B cell (primary cell): ENCODE measurements around the gene HS1BP3. TPM values are rescaled to one million over a fixed set of nuclear protein-coding genes. Genes with fewer than 3 reads are reported as not detected.

Experiments used
- ATAC-seq: fragments of 200-7000 bp; cut with Tn5 transposase; one replicate; pipeline ENCODE4 v1.10.0; 2021; ENCODE audit warnings: low read depth, mild to moderate bottlenecking, moderate number of reproducible peaks, moderate library complexity
- CTCF ChIA-PET: fragments of 350-600 bp; sonication (Branson Sonifier 250); formaldehyde crosslinking; loops from one replicate; lab custom pipeline; 2021; ENCODE audit warnings: antibody characterized with exemption, inconsistent platforms; lab: Charles Lee
- POLR2A ChIA-PET: fragments of 350-600 bp; sonication (Branson Sonifier 250); formaldehyde crosslinking; loops from one replicate; lab custom pipeline; 2021; ENCODE audit warnings: antibody characterized with exemption; lab: Charles Lee
- DNase-seq: peaks from one replicate; pipeline ENCODE4 v3.0.0; 2013
- H2AFZ ChIP-seq: 2 replicates; pipeline ENCODE4 v1.6.1; 2012; ENCODE audit warnings: mild to moderate bottlenecking, low read depth, low read length; ENCODE audit not compliant: insufficient read depth, poor library complexity, severe bottlenecking
- H3K27ac ChIP-seq, 2 donors: 1 replicate in 1 of 2; 2 replicates in 1 of 2; pipeline ENCODE4 v1.5.1; 2012 to 2013; ENCODE audit warnings: low read length in 2 of 2, mild to moderate bottlenecking in 2 of 2, moderate library complexity in 1 of 2
- H3K27me3 ChIP-seq, 4 experiments: fragments of 200-600 bp in 1 of 4; sonication (generic) in 1 of 4; replicated peaks in 1 of 4; 1 replicate in 2 of 4; 2 replicates in 2 of 4; pipeline versions ENCODE4 v1.6.1 to v1.7.0; 2013 to 2016; ENCODE audit warnings: low read length in 3 of 4, mild to moderate bottlenecking in 2 of 4, mixed read lengths in 1 of 4, moderate library complexity in 1 of 4; ENCODE audit not compliant: insufficient read depth in 4 of 4, control insufficient read depth in 3 of 4; ENCODE audit errors: control extremely low read depth in 1 of 4
- H3K36me3 ChIP-seq, 2 experiments: replicated peaks in 1 of 2; 1 replicate in 1 of 2; 2 replicates in 1 of 2; pipeline versions ENCODE4 v1.6.1 to v1.7.1; 2013; ENCODE audit warnings: low read length in 1 of 2; ENCODE audit not compliant: insufficient read depth in 2 of 2, control insufficient read depth in 1 of 2; ENCODE audit errors: control extremely low read depth in 1 of 2, extremely low read depth in 1 of 2
- H3K4me1 ChIP-seq, 2 donors: fragments of 200-600 bp in 1 of 2; sonication (generic) in 1 of 2; 1 replicate in 1 of 2; 2 replicates in 1 of 2; pipeline versions ENCODE4 v1.5.1 to v1.6.1; 2013 to 2017; ENCODE audit warnings: low read length in 2 of 2; ENCODE audit not compliant: control insufficient read depth in 2 of 2, insufficient read depth in 2 of 2
- H3K4me2 ChIP-seq: replicated peaks from 2 replicates; pipeline ENCODE3; 2012; ENCODE audit warnings: mild to moderate bottlenecking, low read depth, low read length; ENCODE audit not compliant: poor library complexity, severe bottlenecking
- H3K4me3 ChIP-seq, 5 experiments: fragments of 200-600 bp in 1 of 5; sonication (generic) in 1 of 5; 1 replicate in 3 of 5; 2 replicates in 2 of 5; pipeline versions ENCODE4 v1.5.1 to v1.7.0; 2011 to 2016; ENCODE audit warnings: low read length in 4 of 5, mild to moderate bottlenecking in 4 of 5, low read depth in 2 of 5, control low read depth in 1 of 5, moderate library complexity in 1 of 5; ENCODE audit not compliant: insufficient read depth in 1 of 5; ENCODE audit errors: control extremely low read depth in 1 of 5, extremely low read depth in 1 of 5
- H3K79me2 ChIP-seq: fragments of 200-600 bp; sonication (generic); one replicate; pipeline ENCODE4 v1.6.0; 2016; ENCODE audit warnings: low read length; ENCODE audit not compliant: control insufficient read depth, insufficient read depth
- H3K9ac ChIP-seq: fragments of 200-600 bp; sonication (generic); 2 replicates; pipeline ENCODE4 v1.6.1; 2017; ENCODE audit warnings: mild to moderate bottlenecking, low read length, moderate library complexity
- H3K9me3 ChIP-seq, 3 donors: one replicate each; pipeline versions ENCODE4 v1.6.1 to v1.7.1; 2013; ENCODE audit warnings: low read length in 2 of 3; ENCODE audit not compliant: control insufficient read depth in 2 of 3, insufficient read depth in 1 of 3; ENCODE audit errors: control extremely low read depth in 1 of 3
- H4K20me1 ChIP-seq: 2 replicates; pipeline ENCODE4 v1.6.0; 2012; ENCODE audit warnings: mild to moderate bottlenecking, low read length; ENCODE audit not compliant: insufficient read depth, control insufficient read depth, poor library complexity, severe bottlenecking
- H3K27ac Mint-ChIP-seq: one replicate; pipeline ENCODE4 v1.8.0; 2021; ENCODE audit warnings: mixed read lengths
- H3K27me3 Mint-ChIP-seq: one replicate; pipeline ENCODE4 v1.8.0; 2021; ENCODE audit warnings: mixed read lengths
- H3K4me1 Mint-ChIP-seq: one replicate; pipeline ENCODE4 v1.8.0; 2021; ENCODE audit warnings: mixed read lengths
- H3K4me3 Mint-ChIP-seq: one replicate; pipeline ENCODE4 v1.8.0; 2021; ENCODE audit warnings: mixed read lengths
- H3K9me3 Mint-ChIP-seq: one replicate; pipeline ENCODE4 v1.8.0; 2022; ENCODE audit warnings: mixed read lengths; ENCODE audit not compliant: insufficient read depth
- EZH2 ChIP-seq: IDR thresholded peaks from 2 replicates; pipeline ENCODE4 v1.6.1; 2012; ENCODE audit warnings: borderline replicate concordance, low read depth, mild to moderate bottlenecking, moderate library complexity, low read length; ENCODE audit not compliant: insufficient read depth, poor library complexity, severe bottlenecking
- WGBS: methylation state at CpG from one replicate; pipeline ENCODE4 v1.1.5; 2013; ENCODE audit warnings: missing lambda C conversion rate; ENCODE audit not compliant: insufficient coverage; 5-methylcytosine and 5-hydroxymethylcytosine counted together
- intact Hi-C: fragments of 100-400 bp; cut with micrococcal nuclease; formaldehyde crosslinking; loops from one replicate; pipeline ENCODE4 v1.10.0; 2022
- polyA plus RNA-seq: library from polyadenylated mRNA; depleted of rRNA; stranded (reverse); fragments of >200 nt; gene quantifications from 2 replicates; pipeline ENCODE4 v1.2.3, GENCODE V29; 2012
- total RNA-seq, 2 donors: library from RNA; stranded (reverse); fragments of 120-200 nt in 1 of 2; gene quantifications; 1 replicate in 1 of 2; 2 replicates in 1 of 2; pipeline versions ENCODE4 v1.2.3 to v1.2.4, GENCODE V29; 2013 to 2022
- TF ChIP-seq, protein P1 (sequence below): fragments of 200-600 bp; IDR thresholded peaks from one replicate; pipeline ENCODE4 v1.8.0; 2022; ENCODE audit warnings: antibody characterized with exemption, mild to moderate bottlenecking

The HS1BP3 gene
- total and polyA plus RNA-seq, 2 donors (not counting 1 experiment from before 2014, with no cell fraction given) = 27.8 to 28.7 TPM

DNA sequence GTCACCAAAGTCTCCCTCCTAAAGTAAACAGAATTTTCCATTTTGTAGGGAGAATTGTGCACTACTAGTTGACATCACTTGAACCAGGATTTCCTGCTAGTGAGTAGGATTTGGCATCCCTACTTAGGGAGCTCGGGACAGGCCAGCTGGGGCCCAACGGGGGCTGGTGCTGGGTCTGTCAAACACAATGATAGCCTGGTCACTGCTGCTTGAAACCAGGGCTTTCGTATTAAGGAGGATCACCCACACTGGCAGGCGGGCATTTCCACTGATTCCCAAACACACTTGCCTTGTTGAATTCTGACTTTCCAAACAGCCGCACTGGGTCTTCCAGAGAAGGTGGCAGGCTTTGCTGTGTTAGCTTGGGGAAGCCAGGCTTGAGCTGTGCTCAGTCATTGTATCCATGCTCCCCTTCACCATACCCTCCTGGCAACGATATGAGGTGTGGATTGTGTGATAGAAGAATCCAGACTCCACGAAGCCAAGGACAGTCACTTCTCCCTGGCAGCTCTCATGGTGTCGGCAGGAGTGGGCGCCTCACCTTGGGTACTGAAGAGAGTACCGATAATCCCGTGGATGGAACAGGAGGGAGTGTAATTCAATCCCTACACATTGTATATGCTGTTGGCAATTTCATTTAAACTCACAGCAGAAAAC lies 23.5 kb upstream of the HS1BP3 start:
- no peak for DNase-seq
- no peaks in the 10 kb centered on the region for H3K9me3 Mint-ChIP-seq
- WGBS = 85% methylated on average over 5 of the region's 11 CpGs

More for the DNA sequence above, 23.5 kb upstream of the HS1BP3 start:
- no peaks in the 10 kb centered on the region for H3K27me3 Mint-ChIP-seq
- Histone ChIP-seq H3K9me3 (peaks cover 0 to 13% (median 0%) of the 10 kb centered on the region in 3 donors), H3K27ac (peak overlapping the region; percentile 24 to 60), H3K9ac (no peak overlapping the region), H4K20me1 (no peaks in the 10 kb centered on the region), H3K4me3 (no peak overlapping the region), H3K4me2 (peak overlapping the region; percentile 53), H2AFZ (no peak overlapping the region), H3K4me1 (peaks cover 36 to 90% of the 10 kb centered on the region in 2 donors), H3K36me3 (peaks cover 0 to 13% of the 10 kb centered on the region in 2 experiments), H3K79me2 (no peaks in the 10 kb centered on the region), H3K27me3 (peaks cover 0 to 25% (median 9%) of the 10 kb centered on the region in 4 experiments)
- ChIA-PET CTCF (interaction anchor here (0.9 to 8.8 kb wide), 5 partner anchors 8 to 288 kb away, joined by 3 to 160 read pairs (median 46); partner anchors contain the start of gene GDF7), POLR2A (no interaction called here)
- no peak for ATAC-seq
- H3K4me1 Mint-ChIP-seq = peaks cover 59% of the 10 kb centered on the region
- TF ChIP-seq, protein P1, sequence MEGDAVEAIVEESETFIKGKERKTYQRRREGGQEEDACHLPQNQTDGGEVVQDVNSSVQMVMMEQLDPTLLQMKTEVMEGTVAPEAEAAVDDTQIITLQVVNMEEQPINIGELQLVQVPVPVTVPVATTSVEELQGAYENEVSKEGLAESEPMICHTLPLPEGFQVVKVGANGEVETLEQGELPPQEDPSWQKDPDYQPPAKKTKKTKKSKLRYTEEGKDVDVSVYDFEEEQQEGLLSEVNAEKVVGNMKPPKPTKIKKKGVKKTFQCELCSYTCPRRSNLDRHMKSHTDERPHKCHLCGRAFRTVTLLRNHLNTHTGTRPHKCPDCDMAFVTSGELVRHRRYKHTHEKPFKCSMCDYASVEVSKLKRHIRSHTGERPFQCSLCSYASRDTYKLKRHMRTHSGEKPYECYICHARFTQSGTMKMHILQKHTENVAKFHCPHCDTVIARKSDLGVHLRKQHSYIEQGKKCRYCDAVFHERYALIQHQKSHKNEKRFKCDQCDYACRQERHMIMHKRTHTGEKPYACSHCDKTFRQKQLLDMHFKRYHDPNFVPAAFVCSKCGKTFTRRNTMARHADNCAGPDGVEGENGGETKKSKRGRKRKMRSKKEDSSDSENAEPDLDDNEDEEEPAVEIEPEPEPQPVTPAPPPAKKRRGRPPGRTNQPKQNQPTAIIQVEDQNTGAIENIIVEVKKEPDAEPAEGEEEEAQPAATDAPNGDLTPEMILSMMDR = no peak
- TF ChIP-seq EZH2 = no peak
- H3K4me3 Mint-ChIP-seq = no peak overlapping the region
- intact Hi-C loops = no loop called here
- peak overlapping the region; percentile 98 for H3K27ac Mint-ChIP-seq
